SK-MEL-5 (cell line): ENCODE results near the gene ARL14EP. TPM values are rescaled to one million over a fixed set of nuclear protein-coding genes. Genes with fewer than 3 reads are reported as not detected.

Source experiments
- DNase-seq: peaks from one replicate; pipeline ENCODE4 v3.0.0-alpha.2; 2016; ENCODE audit warnings: low read depth, low spot score
- in situ Hi-C: cut with HindIII; loops from 2 replicates; pipeline ENCODE4 v1.10.0; 2016; ENCODE audit warnings: low sequenced_read_pairs, high pct_unique_total_duplicates, low pct_unique_long_range_greater_than_20kb
- total RNA-seq: library from RNA; depleted of rRNA; stranded (reverse); fragments of >200 nt; shearing (Covaris generic); gene quantifications from 2 replicates; pipeline ENCODE4 v1.2.3, GENCODE V29; 2014; rRNA removed

The ARL14EP gene
- total RNA-seq, 1 experiment from 2014 or later = 41.8 TPM

- in situ Hi-C loops = no loop called here
- DNase-seq = no peak
Measured at GRCh38 chr11:30358536-30358935, 35.6 kb downstream of the ARL14EP start.

GRCh38 chr11:30360741-30361140 lies 37.8 kb downstream of the ARL14EP start:
- no peak for DNase-seq
- in situ Hi-C loops = no loop called here

GRCh38 chr11:30364139-30364836 lies 41.4 kb downstream of the ARL14EP start:
- DNase-seq = no peak
- in situ Hi-C loops = no loop called here

GRCh38 chr11:30364837-30365482 lies 42.1 kb downstream of the ARL14EP start:
- DNase-seq = no peak
- in situ Hi-C loops = no loop called here

- in situ Hi-C loops = no loop called here
- no peak for DNase-seq
Measured at GRCh38 chr11:30365793-30366517, 43.1 kb downstream of the ARL14EP start.

GRCh38 chr11:30368394-30368793 lies 45.5 kb downstream of the ARL14EP start:
- no peak for DNase-seq
- in situ Hi-C loops = no loop called here

GRCh38 chr11:30370164-30370563 lies 47.3 kb downstream of the ARL14EP start:
- DNase-seq = no peak
- in situ Hi-C loops = no loop called here

GRCh38 chr11:30377347-30377746 lies 54.4 kb downstream of the ARL14EP start:
- DNase-seq = no peak
- in situ Hi-C loops = no loop called here

GRCh38 chr11:30380846-30381245 lies 57.9 kb downstream of the ARL14EP start:
- in situ Hi-C loops = no loop called here
- DNase-seq = no peak

GRCh38 chr11:30381879-30382278 lies 59.0 kb downstream of the ARL14EP start:
- in situ Hi-C loops = no loop called here
- no peak for DNase-seq

Other genes starting within 250 kb of the ARL14EP start
- gene FSHB, start 92.1 kb upstream of the ARL14EP start, total RNA-seq = not detected in 2 replicates